H1 (cell line): ENCODE data around the gene TBC1D7. TPM values are rescaled to one million over a fixed set of nuclear protein-coding genes. Genes with fewer than 3 reads are reported as not detected.

Experiments used
- HDAC2 ChIP-seq, 2 experiments: fragments of 300-600 bp in 1 of 2; sonication (generic) in 1 of 2; IDR thresholded peaks; 2 replicates each; pipeline ENCODE4 v1.6.1; 2011 to 2012; ENCODE audit warnings: low read depth in 2 of 2, low read length in 2 of 2, mild to moderate bottlenecking in 2 of 2, moderate library complexity in 2 of 2, borderline replicate concordance in 1 of 2, inconsistent platforms in 1 of 2
- POLR2A ChIP-seq, 2 experiments: IDR thresholded peaks; 1 replicate in 1 of 2; 2 replicates in 1 of 2; pipeline ENCODE4 v1.6.1; 2011; ENCODE audit warnings: low read depth in 2 of 2, low read length in 2 of 2, mild to moderate bottlenecking in 2 of 2; ENCODE audit errors: control extremely low read depth in 1 of 2
- POLR2AphosphoS5 ChIP-seq: IDR thresholded peaks from 2 replicates; pipeline ENCODE4 v1.6.1; 2011; ENCODE audit warnings: low read depth, low read length
- RBBP5 ChIP-seq: IDR thresholded peaks from 2 replicates; pipeline ENCODE4 v1.7.1; 2012; ENCODE audit warnings: low read depth, mild to moderate bottlenecking, inconsistent platforms, low read length, moderate library complexity, borderline replicate concordance
- RNF2 ChIP-seq: fragments of 200-900, 300-1000 bp; sonication (generic); IDR thresholded peaks from 2 replicates; pipeline ENCODE4 v1.7.1; 2016; ENCODE audit warnings: borderline replicate concordance, low read depth, mild to moderate bottlenecking, antibody characterized with exemption, low read length; ENCODE audit not compliant: poor library complexity, severe bottlenecking; ENCODE audit errors: missing control alignments
- SP1 ChIP-seq: IDR thresholded peaks from 2 replicates; pipeline ENCODE4 v1.6.1; 2011; ENCODE audit warnings: low read depth, low read length
- TCF12 ChIP-seq: IDR thresholded peaks from 2 replicates; pipeline ENCODE4 v1.6.1; 2011; ENCODE audit warnings: low read depth, mild to moderate bottlenecking, low read length
- polyA plus RNA-seq, 7 experiments: library from polyadenylated mRNA; depleted of rRNA in 3 of 7; stranded (reverse) in 5 of 7; unstranded in 2 of 7; fragments of >200 nt in 5 of 7; fragments of 200-250 nt in 2 of 7; gene quantifications; 1 replicate in 5 of 7; 2 replicates in 1 of 7; 4 replicates in 1 of 7; pipeline versions ENCODE4 v1.2.1 to v1.2.3, GENCODE V29; 2011 to 2013; ENCODE audit warnings: missing spikeins in 2 of 7, mixed read lengths in 2 of 7
- total RNA-seq: library from RNA; stranded (reverse); fragmentation: NEBNext Ultra II Directional; extraction: Animal tissue kit (Norgen Biotek cat#: 25700); gene quantifications from 2 replicates; pipeline ENCODE4 v1.2.1, GENCODE V29; 2021
- TF ChIP-seq, protein P1 (sequence below): fragments of 300-600 bp; sonication (generic); IDR thresholded peaks from 2 replicates; pipeline ENCODE4 v1.7.1; 2012; ENCODE audit warnings: low read length, moderate library complexity, mild to moderate bottlenecking, inconsistent platforms; ENCODE audit not compliant: insufficient replicate concordance

Gene TBC1D7
- total and polyA plus RNA-seq, 2 of the 8 experiments (the other 6 are each of a cell fraction or from before 2014, with no cell fraction given) = 46.1 to 55.2 TPM

DNA sequence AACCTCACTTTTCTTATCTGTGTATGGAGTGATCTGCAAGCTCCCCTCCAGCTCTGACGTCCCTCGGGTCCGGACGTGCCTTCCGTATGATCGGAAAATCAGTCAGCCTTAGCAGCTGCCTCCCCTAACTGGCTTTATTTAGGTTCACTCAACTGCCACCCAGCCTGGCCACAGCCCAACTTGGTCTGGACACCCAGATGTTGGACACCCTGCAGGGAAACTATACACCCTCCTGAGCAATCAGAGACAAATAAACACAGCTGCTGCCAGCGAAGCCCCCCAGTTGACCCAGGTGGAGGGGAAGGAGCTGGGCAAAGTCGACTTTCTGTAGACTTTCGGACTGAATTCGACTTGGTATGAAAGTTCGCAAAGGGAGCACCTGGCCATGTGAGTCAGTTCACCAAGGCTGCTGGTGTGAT, 28.9 kb downstream of the TBC1D7 start (continued):
- TF ChIP-seq, protein P1, sequence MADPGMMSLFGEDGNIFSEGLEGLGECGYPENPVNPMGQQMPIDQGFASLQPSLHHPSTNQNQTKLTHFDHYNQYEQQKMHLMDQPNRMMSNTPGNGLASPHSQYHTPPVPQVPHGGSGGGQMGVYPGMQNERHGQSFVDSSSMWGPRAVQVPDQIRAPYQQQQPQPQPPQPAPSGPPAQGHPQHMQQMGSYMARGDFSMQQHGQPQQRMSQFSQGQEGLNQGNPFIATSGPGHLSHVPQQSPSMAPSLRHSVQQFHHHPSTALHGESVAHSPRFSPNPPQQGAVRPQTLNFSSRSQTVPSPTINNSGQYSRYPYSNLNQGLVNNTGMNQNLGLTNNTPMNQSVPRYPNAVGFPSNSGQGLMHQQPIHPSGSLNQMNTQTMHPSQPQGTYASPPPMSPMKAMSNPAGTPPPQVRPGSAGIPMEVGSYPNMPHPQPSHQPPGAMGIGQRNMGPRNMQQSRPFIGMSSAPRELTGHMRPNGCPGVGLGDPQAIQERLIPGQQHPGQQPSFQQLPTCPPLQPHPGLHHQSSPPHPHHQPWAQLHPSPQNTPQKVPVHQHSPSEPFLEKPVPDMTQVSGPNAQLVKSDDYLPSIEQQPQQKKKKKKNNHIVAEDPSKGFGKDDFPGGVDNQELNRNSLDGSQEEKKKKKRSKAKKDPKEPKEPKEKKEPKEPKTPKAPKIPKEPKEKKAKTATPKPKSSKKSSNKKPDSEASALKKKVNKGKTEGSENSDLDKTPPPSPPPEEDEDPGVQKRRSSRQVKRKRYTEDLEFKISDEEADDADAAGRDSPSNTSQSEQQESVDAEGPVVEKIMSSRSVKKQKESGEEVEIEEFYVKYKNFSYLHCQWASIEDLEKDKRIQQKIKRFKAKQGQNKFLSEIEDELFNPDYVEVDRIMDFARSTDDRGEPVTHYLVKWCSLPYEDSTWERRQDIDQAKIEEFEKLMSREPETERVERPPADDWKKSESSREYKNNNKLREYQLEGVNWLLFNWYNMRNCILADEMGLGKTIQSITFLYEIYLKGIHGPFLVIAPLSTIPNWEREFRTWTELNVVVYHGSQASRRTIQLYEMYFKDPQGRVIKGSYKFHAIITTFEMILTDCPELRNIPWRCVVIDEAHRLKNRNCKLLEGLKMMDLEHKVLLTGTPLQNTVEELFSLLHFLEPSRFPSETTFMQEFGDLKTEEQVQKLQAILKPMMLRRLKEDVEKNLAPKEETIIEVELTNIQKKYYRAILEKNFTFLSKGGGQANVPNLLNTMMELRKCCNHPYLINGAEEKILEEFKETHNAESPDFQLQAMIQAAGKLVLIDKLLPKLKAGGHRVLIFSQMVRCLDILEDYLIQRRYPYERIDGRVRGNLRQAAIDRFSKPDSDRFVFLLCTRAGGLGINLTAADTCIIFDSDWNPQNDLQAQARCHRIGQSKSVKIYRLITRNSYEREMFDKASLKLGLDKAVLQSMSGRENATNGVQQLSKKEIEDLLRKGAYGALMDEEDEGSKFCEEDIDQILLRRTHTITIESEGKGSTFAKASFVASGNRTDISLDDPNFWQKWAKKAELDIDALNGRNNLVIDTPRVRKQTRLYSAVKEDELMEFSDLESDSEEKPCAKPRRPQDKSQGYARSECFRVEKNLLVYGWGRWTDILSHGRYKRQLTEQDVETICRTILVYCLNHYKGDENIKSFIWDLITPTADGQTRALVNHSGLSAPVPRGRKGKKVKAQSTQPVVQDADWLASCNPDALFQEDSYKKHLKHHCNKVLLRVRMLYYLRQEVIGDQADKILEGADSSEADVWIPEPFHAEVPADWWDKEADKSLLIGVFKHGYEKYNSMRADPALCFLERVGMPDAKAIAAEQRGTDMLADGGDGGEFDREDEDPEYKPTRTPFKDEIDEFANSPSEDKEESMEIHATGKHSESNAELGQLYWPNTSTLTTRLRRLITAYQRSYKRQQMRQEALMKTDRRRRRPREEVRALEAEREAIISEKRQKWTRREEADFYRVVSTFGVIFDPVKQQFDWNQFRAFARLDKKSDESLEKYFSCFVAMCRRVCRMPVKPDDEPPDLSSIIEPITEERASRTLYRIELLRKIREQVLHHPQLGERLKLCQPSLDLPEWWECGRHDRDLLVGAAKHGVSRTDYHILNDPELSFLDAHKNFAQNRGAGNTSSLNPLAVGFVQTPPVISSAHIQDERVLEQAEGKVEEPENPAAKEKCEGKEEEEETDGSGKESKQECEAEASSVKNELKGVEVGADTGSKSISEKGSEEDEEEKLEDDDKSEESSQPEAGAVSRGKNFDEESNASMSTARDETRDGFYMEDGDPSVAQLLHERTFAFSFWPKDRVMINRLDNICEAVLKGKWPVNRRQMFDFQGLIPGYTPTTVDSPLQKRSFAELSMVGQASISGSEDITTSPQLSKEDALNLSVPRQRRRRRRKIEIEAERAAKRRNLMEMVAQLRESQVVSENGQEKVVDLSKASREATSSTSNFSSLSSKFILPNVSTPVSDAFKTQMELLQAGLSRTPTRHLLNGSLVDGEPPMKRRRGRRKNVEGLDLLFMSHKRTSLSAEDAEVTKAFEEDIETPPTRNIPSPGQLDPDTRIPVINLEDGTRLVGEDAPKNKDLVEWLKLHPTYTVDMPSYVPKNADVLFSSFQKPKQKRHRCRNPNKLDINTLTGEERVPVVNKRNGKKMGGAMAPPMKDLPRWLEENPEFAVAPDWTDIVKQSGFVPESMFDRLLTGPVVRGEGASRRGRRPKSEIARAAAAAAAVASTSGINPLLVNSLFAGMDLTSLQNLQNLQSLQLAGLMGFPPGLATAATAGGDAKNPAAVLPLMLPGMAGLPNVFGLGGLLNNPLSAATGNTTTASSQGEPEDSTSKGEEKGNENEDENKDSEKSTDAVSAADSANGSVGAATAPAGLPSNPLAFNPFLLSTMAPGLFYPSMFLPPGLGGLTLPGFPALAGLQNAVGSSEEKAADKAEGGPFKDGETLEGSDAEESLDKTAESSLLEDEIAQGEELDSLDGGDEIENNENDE = no peak
- TF ChIP-seq SP1 (no peak), POLR2A (IDR thresholded peaks at IDR 0.05; ENCODE audit: control extremely low read depth in 1 of 2, low read depth in 2 of 2, low read length in 2 of 2) (no peak), TCF12 (no peak), POLR2AphosphoS5 (no peak), RBBP5 (no peak), RNF2 (no peak), HDAC2 (IDR thresholded peaks at IDR 0.05; ENCODE audit: borderline replicate concordance in 1 of 2, low read depth in 2 of 2, low read length in 2 of 2) (no peak)
- TF ChIP-seq, all 59 proteins: peak for 0
